SK-N-SH (cell line): ENCODE data around the gene RSPO4. TPM values are rescaled to one million over a fixed set of nuclear protein-coding genes. Genes with fewer than 3 reads are reported as not detected.

Experiments used
- CTCF ChIA-PET: fragments of 300-600, 350-600 bp; formaldehyde crosslinking; extraction: SDS; loops from one replicate; lab custom pipeline; 2021; lab: Yijun Ruan, JAX
- POLR2A ChIA-PET: fragments of 350-600 bp; sonication (Branson Sonifier 250); formaldehyde crosslinking; extraction: SDS; loops from one replicate; lab custom pipeline; 2020; ENCODE audit warnings: antibody characterized with exemption, inconsistent platforms; lab: Yijun Ruan, JAX
- DNase-seq: peaks from one replicate; pipeline ENCODE4 v3.0.0; 2012
- H2AFZ ChIP-seq: fragments of 200-600 bp; sonication (generic); 2 replicates; pipeline ENCODE4 v1.8.1; 2016; ENCODE audit warnings: antibody characterized with exemption, mild to moderate bottlenecking, low read depth
- H3F3A ChIP-seq: fragments of 200-600 bp; sonication (generic); replicated peaks from 2 replicates; pipeline ENCODE3; 2016; ENCODE audit warnings: antibody characterized with exemption, mild to moderate bottlenecking; ENCODE audit not compliant: insufficient read depth
- H3K27ac ChIP-seq, 2 experiments: fragments of 200-500 bp in 1 of 2; fragments of 200-600 bp in 1 of 2; sonication (Bioruptor generic) in 1 of 2; sonication (generic), shearing (Covaris generic) in 1 of 2; 2 replicates each; pipeline versions ENCODE4 v1.5.1 to v1.6.1; 2014 to 2016; ENCODE audit warnings: low read depth in 2 of 2, inconsistent platforms in 1 of 2, low read length in 1 of 2, mild to moderate bottlenecking in 1 of 2, mixed read lengths in 1 of 2
- H3K27me3 ChIP-seq: fragments of 200-600 bp; sonication (generic), shearing (Covaris generic); 2 replicates; pipeline ENCODE4 v1.6.1; 2016; ENCODE audit warnings: mixed run types; ENCODE audit not compliant: insufficient read depth
- H3K36me3 ChIP-seq, 2 experiments: fragments of 200-500 bp in 1 of 2; fragments of 200-600 bp in 1 of 2; sonication (Bioruptor generic) in 1 of 2; sonication (generic) in 1 of 2; replicated peaks in 1 of 2; 2 replicates each; pipeline versions ENCODE3 to v1.5.1; 2014 to 2016; ENCODE audit warnings: low read length in 1 of 2, mild to moderate bottlenecking in 1 of 2; ENCODE audit not compliant: insufficient read depth in 2 of 2, control insufficient read depth in 1 of 2
- H3K4me1 ChIP-seq, 2 experiments: fragments of 200-500 bp in 1 of 2; fragments of 200-600 bp in 1 of 2; sonication (Bioruptor generic) in 1 of 2; sonication (generic), shearing (Covaris generic) in 1 of 2; 2 replicates each; pipeline versions ENCODE4 v1.5.1 to v1.6.1; 2014 to 2016; ENCODE audit warnings: low read depth in 1 of 2, low read length in 1 of 2, mixed run types in 1 of 2; ENCODE audit not compliant: insufficient read depth in 2 of 2, control insufficient read depth in 1 of 2
- H3K4me2 ChIP-seq: fragments of 200-600 bp; sonication (generic), shearing (Covaris generic); 2 replicates; pipeline ENCODE4 v1.6.1; 2017; ENCODE audit warnings: mixed run types
- H3K4me3 ChIP-seq, 2 experiments: fragments of 200-500 bp in 1 of 2; fragments of 200-600 bp in 1 of 2; sonication (Bioruptor generic) in 1 of 2; sonication (generic), shearing (Covaris generic) in 1 of 2; 2 replicates each; pipeline versions ENCODE4 v1.5.1 to v1.8.1; 2014 to 2016; ENCODE audit warnings: low read depth in 2 of 2, inconsistent platforms in 1 of 2, low read length in 1 of 2, mild to moderate bottlenecking in 1 of 2, mixed read lengths in 1 of 2, moderate library complexity in 1 of 2
- H3K79me2 ChIP-seq: fragments of 200-600 bp; sonication (generic); 2 replicates; pipeline ENCODE4 v1.8.1; 2017; ENCODE audit warnings: mild to moderate bottlenecking; ENCODE audit not compliant: insufficient read depth
- H3K9ac ChIP-seq: fragments of 200-600 bp; sonication (generic); 2 replicates; pipeline ENCODE4 v1.6.1; 2017; ENCODE audit warnings: mixed run types
- H3K9me2 ChIP-seq: fragments of 200-600 bp; sonication (generic); 2 replicates; pipeline ENCODE4 v1.6.1; 2017; ENCODE audit warnings: mixed run types
- H3K9me3 ChIP-seq: fragments of 200-600 bp; sonication (generic); 2 replicates; pipeline ENCODE4 v1.6.1; 2017; ENCODE audit warnings: mixed run types, mild to moderate bottlenecking, moderate library complexity
- H4K20me1 ChIP-seq: fragments of 200-600 bp; sonication (generic); 2 replicates; pipeline ENCODE4 v1.6.1; 2017; ENCODE audit warnings: mild to moderate bottlenecking, mixed run types; ENCODE audit not compliant: insufficient read depth
- CHD2 ChIP-seq: fragments of 150-350 bp; IDR thresholded peaks from 2 replicates; pipeline ENCODE4 v1.6.1; 2018; ENCODE audit warnings: low read length; ENCODE audit not compliant: partially characterized antibody
- ELF1 ChIP-seq: IDR thresholded peaks from 2 replicates; pipeline ENCODE4 v1.4.0; 2012
- EP300 ChIP-seq, 2 experiments: IDR thresholded peaks; 2 replicates each; pipeline versions ENCODE4 v1.4.0 to v1.6.1; 2012; ENCODE audit warnings: borderline replicate concordance in 1 of 2, low read depth in 1 of 2, low read length in 1 of 2
- FOSL2 ChIP-seq: IDR thresholded peaks from 2 replicates; pipeline ENCODE4 v1.4.0; 2012; ENCODE audit warnings: low read depth, mild to moderate bottlenecking, moderate library complexity, borderline replicate concordance
- FOXJ3 ChIP-seq: sonication (generic); formaldehyde crosslinking; IDR thresholded peaks from 2 replicates; pipeline ENCODE4 v1.5.1; 2020; ENCODE audit warnings: mild to moderate bottlenecking, missing genetic modification reagents
- GATA2 ChIP-seq: sonication (generic); formaldehyde crosslinking; IDR thresholded peaks from 2 replicates; pipeline ENCODE4 v1.5.0; 2020; ENCODE audit warnings: mild to moderate bottlenecking, missing genetic modification reagents
- JUND ChIP-seq: IDR thresholded peaks from 2 replicates; pipeline ENCODE4 v1.4.0; 2012
- MEF2A ChIP-seq: IDR thresholded peaks from 2 replicates; pipeline ENCODE4 v1.4.0; 2012; ENCODE audit warnings: low read depth, borderline replicate concordance
- MXI1 ChIP-seq: IDR thresholded peaks from 2 replicates; pipeline ENCODE4 v1.6.1; 2012; ENCODE audit warnings: mild to moderate bottlenecking, low read depth, low read length, improper control_type of control experiment
- POLR2AphosphoS5 ChIP-seq: IDR thresholded peaks from 2 replicates; pipeline ENCODE4 v1.6.1; 2012; ENCODE audit warnings: low read depth, low read length
- RAD21 ChIP-seq: IDR thresholded peaks from 2 replicates; pipeline ENCODE4 v1.6.1; 2012; ENCODE audit warnings: mild to moderate bottlenecking, low read length
- RFX5 ChIP-seq: IDR thresholded peaks from 2 replicates; pipeline ENCODE4 v1.6.1; 2012; ENCODE audit warnings: mild to moderate bottlenecking, improper control_type of control experiment, low read length
- SMC3 ChIP-seq: IDR thresholded peaks from 2 replicates; pipeline ENCODE4 v1.6.1; 2012; ENCODE audit warnings: low read depth, low read length, improper control_type of control experiment
- TAF1 ChIP-seq: IDR thresholded peaks from 2 replicates; pipeline ENCODE4 v1.6.1; 2012; ENCODE audit warnings: low read depth, mild to moderate bottlenecking, low read length, moderate library complexity, borderline replicate concordance
- TCF12 ChIP-seq: IDR thresholded peaks from 2 replicates; pipeline ENCODE4 v1.4.0; 2012
- YY1 ChIP-seq: IDR thresholded peaks from 2 replicates; pipeline ENCODE4 v1.4.0; 2012; ENCODE audit warnings: low read depth, mild to moderate bottlenecking
- WGBS: methylation state at CpG from one replicate; pipeline ENCODE4 v1.1.6; 2017; ENCODE audit warnings: low lambda C conversion rate; 5-methylcytosine and 5-hydroxymethylcytosine counted together
- polyA plus RNA-seq, 3 experiments: library from polyadenylated mRNA; depleted of rRNA; stranded (reverse); fragments of >200 nt; gene quantifications; 2 replicates each; pipeline ENCODE4 v1.2.3, GENCODE V29; 2012
- TF ChIP-seq, protein P1 (sequence below): IDR thresholded peaks from 2 replicates; pipeline ENCODE4; 2012
- TF ChIP-seq, protein P2 (sequence below): IDR thresholded peaks from 2 replicates; pipeline ENCODE4 v1.4.0; 2012; ENCODE audit warnings: low read depth, borderline replicate concordance

Gene RSPO4
- polyA plus RNA-seq, 1 of the 3 experiments (the other 2 are of a cell fraction): not detected

DNA sequence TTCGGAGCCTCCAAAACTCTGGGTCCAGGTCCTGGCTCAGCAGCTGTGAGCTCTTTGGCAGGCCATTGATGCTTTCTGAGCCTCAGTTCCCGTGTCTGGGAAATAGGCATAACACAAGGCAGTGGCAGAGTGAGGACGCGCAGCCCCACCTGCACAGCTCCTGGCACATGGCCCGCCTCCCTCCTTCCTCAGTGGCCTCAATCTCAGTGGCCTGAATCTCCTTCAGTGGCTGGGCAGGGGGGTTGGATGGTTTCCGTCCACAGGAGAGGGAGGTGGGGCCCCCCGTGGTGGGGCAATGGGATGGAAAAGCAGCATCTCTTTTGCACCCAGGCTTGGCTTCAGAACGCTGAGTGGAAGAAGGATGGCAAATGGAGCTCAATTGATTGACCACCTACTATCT is 5.1 kb downstream of the RSPO4 start:
- CTCF ChIA-PET: interaction anchor here (0.6 to 4.8 kb wide), 3 partner anchors 9 to 112 kb away, joined by 3 to 17 read pairs (median 3); no protein-coding TSS in a partner anchor
- POLR2A ChIA-PET: no interaction called here
- no peak for DNase-seq

GRCh38 chr20:995170-995569 is 6.9 kb downstream of the RSPO4 start:
- DNase-seq: no peak

More for the DNA sequence above, 5.1 kb downstream of the RSPO4 start:
- H3K36me3 ChIP-seq: no peaks in the 10 kb centered on the region
- no peak overlapping the region for H3K4me3 ChIP-seq
- no peaks in the 10 kb centered on the region for H3K9me3 ChIP-seq
- no peaks in the 10 kb centered on the region for H3K9me2 ChIP-seq
- no peaks in the 10 kb centered on the region for H4K20me1 ChIP-seq
- TF ChIP-seq FOSL2 (no peak), GATA2 (no peak), POLR2AphosphoS5 (no peak), ELF1 (no peak), EP300 (IDR thresholded peaks at IDR 0.05; ENCODE audit: borderline replicate concordance in 1 of 2, low read depth in 1 of 2, low read length in 1 of 2) (no peak), JUND (no peak), SMC3 (no peak), YY1 (no peak), FOXJ3 (CRISPR knock-in tag) (no peak), TCF12 (no peak), RAD21 (no peak), RFX5 (no peak), MXI1 (no peak), MEF2A (no peak), CHD2 (no peak), TAF1 (no peak)
- TF ChIP-seq, protein P1, sequence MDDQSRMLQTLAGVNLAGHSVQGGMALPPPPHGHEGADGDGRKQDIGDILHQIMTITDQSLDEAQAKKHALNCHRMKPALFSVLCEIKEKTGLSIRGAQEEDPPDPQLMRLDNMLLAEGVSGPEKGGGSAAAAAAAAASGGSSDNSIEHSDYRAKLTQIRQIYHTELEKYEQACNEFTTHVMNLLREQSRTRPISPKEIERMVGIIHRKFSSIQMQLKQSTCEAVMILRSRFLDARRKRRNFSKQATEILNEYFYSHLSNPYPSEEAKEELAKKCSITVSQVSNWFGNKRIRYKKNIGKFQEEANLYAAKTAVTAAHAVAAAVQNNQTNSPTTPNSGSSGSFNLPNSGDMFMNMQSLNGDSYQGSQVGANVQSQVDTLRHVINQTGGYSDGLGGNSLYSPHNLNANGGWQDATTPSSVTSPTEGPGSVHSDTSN: no peak
- TF ChIP-seq, protein P2, sequence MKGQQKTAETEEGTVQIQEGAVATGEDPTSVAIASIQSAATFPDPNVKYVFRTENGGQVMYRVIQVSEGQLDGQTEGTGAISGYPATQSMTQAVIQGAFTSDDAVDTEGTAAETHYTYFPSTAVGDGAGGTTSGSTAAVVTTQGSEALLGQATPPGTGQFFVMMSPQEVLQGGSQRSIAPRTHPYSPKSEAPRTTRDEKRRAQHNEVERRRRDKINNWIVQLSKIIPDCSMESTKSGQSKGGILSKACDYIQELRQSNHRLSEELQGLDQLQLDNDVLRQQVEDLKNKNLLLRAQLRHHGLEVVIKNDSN: no peak
- no peaks in the 10 kb centered on the region for H3K79me2 ChIP-seq
- peaks cover 7% of the 10 kb centered on the region; the same call in 1 of the 2 replicates for H3K27me3 ChIP-seq
- H3K9ac ChIP-seq: no peak overlapping the region
- H3F3A ChIP-seq: no peaks in the 10 kb centered on the region
- H3K27ac ChIP-seq: no peak overlapping the region
- no peak overlapping the region for H3K4me2 ChIP-seq
- peaks cover 0 to 5% of the 10 kb centered on the region in 2 experiments; a peak in 1 of 4 replicates for H3K4me1 ChIP-seq
- H2AFZ ChIP-seq: no peak overlapping the region
- 26% methylated on average over 5 of the region's 8 CpGs for WGBS

More at GRCh38 chr20:995170-995569, 6.9 kb downstream of the RSPO4 start:
- Histone ChIP-seq H2AFZ (no peak overlapping the region), H4K20me1 (no peaks in the 10 kb centered on the region), H3K9me2 (no peaks in the 10 kb centered on the region), H3K4me2 (no peak overlapping the region), H3K27me3 (peaks cover 3% of the 10 kb centered on the region; the same call in 1 of the 2 replicates), H3K4me1 (no peaks in the 10 kb centered on the region), H3K4me3 (no peak overlapping the region)
- ChIA-PET CTCF (interaction anchor here (2.3 to 4.8 kb wide), 2 partner anchors 38 to 113 kb away, joined by 10 to 17 read pairs; no protein-coding TSS in a partner anchor), POLR2A (no interaction called here)
- WGBS: 70% methylated on average over 8 of the region's 8 CpGs
- TF ChIP-seq, protein P1: no peak
- TF ChIP-seq, all 33 proteins: peak for 0
- Histone ChIP-seq H3K9ac (no peak overlapping the region), H3K79me2 (no peaks in the 10 kb centered on the region), H3K36me3 (no peaks in the 10 kb centered on the region), H3K27ac (no peak overlapping the region), H3K9me3 (no peaks in the 10 kb centered on the region), H3F3A (no peaks in the 10 kb centered on the region)
